H7 (cell line): ENCODE measurements around the gene FAM43B. TPM values are rescaled to one million over a fixed set of nuclear protein-coding genes. Genes with fewer than 3 reads are reported as not detected.

ENCODE experiments used
- DNase-seq: peaks from one replicate; pipeline ENCODE4 v3.0.0; 2012
- H3K27me3 ChIP-seq: 2 replicates; pipeline ENCODE4 v1.6.0; 2011; ENCODE audit warnings: mild to moderate bottlenecking, low read length; ENCODE audit not compliant: control insufficient read depth, insufficient read depth
- H3K36me3 ChIP-seq: replicated peaks from 2 replicates; pipeline ENCODE4 v1.5.1; 2011; ENCODE audit warnings: low read length; ENCODE audit not compliant: control insufficient read depth, insufficient read depth
- H3K4me3 ChIP-seq: 2 replicates; pipeline ENCODE4 v1.5.1; 2011; ENCODE audit warnings: low read depth, mild to moderate bottlenecking, control low read depth, low read length, moderate library complexity; ENCODE audit not compliant: insufficient read depth
- total RNA-seq: library from RNA; depleted of rRNA; stranded (reverse); fragments of >200 nt; shearing (Covaris generic); gene quantifications from 2 replicates; pipeline ENCODE4 v1.2.3, GENCODE V29; 2014; rRNA removed

Gene FAM43B
- total RNA-seq, 1 experiment from 2014 or later: 4.1 TPM

DNA sequence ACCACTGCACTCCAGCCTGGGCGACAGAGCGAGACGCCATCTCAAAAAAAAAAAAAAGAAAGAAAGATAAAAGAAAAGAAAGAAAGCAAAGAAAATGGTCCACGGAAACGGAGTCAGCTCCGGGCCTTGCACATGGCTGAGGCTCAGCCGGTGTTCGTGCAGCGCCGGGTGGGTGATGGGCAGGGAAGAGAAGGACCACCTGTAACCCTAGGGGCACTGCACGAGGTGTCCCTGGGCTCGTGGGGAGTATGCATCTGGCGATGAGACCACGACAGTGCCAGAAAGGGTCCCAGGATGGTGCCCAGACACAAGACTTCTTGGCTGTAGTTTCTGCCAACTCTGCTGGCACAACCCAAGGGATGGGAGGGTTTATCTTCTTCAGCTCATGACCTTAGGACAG is 42.4 kb downstream of the FAM43B start:
- no peak for DNase-seq
- H3K4me3 ChIP-seq: no peak overlapping the region

DNA sequence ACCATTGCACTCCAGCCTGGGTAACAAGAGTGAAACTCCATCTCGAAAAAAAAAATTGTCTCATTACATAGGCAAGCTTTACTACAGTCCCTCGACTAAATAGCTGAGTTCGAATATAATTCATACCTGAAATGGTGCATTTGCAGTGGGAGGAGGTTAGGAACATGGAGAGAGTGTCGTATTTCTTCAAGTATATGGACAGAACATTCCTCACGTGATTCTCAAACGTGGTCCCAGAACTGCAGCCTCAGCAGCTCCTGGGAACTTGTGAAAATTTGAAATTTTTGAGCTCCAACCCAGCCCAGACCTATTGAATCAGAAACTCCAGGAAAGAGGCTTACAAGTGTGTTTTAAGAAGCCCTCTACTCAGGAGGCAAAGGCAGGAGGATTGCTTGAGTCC is 43.7 kb downstream of the FAM43B start:
- Histone ChIP-seq H3K27me3 (no peaks in the 10 kb centered on the region), H3K4me3 (no peak overlapping the region), H3K36me3 (no peaks in the 10 kb centered on the region; the same call in 1 of the 2 replicates)
- no peak for DNase-seq

More for the DNA sequence above, 42.4 kb downstream of the FAM43B start:
- Histone ChIP-seq H3K36me3 (no peaks in the 10 kb centered on the region; the same call in 1 of the 2 replicates), H3K27me3 (no peaks in the 10 kb centered on the region)

DNA sequence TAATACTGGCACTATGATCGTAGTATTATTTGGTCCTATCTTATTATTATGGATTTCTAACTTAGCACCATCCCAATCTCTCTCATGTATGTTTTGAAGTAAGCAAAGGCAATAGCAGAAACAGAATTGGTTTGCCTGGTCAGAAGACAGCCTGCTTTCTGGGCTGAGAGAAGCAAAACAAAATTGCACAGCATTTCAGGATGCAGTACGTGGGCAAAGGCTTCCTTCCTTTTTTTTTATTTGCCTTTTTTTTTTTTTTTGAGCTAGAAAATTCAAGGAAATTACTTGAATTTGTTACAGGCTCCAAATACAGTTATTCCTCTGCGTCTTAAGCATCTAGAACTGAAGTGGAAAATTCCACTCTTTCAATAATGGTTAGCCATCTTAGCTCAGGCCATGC is 45.3 kb downstream of the FAM43B start:
- Histone ChIP-seq H3K36me3 (no peaks in the 10 kb centered on the region; the same call in 1 of the 2 replicates), H3K27me3 (no peaks in the 10 kb centered on the region), H3K4me3 (no peak overlapping the region)
- no peak for DNase-seq

DNA sequence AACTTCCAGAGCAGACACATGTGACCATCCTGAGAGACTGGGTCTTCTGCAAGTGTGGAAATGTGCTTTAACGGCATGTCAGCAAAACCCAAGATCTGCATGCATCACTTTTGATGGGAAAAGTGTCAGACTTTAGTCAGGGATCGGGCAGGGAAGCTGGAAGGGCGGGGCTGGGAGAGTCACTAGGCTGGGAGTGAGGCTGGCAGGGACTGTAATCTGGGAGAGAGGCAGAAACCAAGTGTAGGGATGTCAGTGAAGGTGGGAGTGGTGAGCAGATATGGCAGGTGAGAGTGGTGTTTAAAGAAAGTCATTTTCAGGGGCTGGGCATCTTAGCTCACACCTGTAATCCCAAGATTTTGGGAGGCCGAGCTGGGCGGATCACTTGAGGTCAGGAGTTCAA is 47.8 kb downstream of the FAM43B start:
- H3K4me3 ChIP-seq: no peak overlapping the region
- H3K27me3 ChIP-seq: no peaks in the 10 kb centered on the region
- no peaks in the 10 kb centered on the region for H3K36me3 ChIP-seq
- no peak for DNase-seq

DNA sequence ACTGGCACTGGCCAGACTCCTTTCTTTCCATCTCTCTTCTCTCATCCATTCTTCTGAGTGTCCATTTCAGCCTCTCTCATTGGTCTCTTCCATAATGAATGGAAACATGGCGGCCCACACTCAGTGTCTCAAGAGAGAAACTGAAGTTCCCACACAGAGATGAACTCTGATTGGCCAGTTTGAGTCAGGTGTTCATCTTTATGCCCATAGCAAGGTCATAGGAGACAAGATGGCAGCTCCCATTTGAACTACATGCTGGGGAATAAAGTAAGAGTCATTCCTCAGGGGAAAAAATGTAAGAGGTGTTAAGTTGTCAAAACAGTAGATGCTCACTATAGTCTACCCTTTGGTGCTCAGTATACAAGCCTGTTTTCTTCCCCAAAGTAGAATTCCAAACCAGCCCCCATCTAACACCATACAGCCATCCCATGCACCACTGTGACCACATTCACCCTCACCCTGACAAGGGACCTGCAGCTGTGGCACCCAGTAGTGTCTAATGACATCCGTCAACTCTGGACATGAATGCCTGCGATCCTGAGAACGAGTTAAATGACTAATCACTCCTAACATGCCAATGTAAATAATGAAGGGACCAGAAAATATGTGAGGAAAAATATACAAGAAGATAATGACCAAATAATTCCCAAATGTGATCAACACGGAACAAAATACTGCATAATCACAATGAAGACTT is 48.9 kb downstream of the FAM43B start:
- no peak for DNase-seq
- Histone ChIP-seq H3K4me3 (no peak overlapping the region), H3K27me3 (no peaks in the 10 kb centered on the region), H3K36me3 (no peaks in the 10 kb centered on the region)

DNA sequence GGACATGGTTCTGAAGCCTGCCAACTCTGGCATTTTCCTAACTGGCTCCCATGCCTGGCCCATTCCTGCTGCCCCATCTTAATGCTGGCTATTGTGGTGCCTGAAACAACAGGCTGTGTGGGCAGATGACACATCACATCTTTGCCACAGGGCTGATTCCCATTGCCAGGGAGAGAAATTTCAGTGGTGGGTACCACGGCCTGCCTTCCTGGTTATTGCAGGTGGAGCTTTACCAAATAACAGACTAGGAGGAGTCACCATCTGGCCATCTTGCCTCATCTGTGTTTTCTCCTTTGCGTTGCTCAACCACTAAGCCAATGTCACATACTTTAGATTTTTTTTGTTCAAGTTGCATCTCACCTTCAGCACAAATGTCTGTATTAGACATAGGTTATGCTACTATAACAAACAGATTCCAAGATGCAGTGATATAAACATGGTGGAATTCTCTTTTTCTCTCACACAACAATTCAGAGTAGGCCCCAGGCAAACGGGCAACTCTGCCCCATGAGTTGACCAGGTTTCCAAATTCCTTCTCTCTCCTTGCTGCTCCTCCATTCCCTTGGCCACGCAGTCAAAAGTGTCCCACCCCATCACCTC is 50.6 kb downstream of the FAM43B start:
- no peak overlapping the region for H3K4me3 ChIP-seq
- no peaks in the 10 kb centered on the region for H3K27me3 ChIP-seq
- no peaks in the 10 kb centered on the region for H3K36me3 ChIP-seq
- no peak for DNase-seq

DNA sequence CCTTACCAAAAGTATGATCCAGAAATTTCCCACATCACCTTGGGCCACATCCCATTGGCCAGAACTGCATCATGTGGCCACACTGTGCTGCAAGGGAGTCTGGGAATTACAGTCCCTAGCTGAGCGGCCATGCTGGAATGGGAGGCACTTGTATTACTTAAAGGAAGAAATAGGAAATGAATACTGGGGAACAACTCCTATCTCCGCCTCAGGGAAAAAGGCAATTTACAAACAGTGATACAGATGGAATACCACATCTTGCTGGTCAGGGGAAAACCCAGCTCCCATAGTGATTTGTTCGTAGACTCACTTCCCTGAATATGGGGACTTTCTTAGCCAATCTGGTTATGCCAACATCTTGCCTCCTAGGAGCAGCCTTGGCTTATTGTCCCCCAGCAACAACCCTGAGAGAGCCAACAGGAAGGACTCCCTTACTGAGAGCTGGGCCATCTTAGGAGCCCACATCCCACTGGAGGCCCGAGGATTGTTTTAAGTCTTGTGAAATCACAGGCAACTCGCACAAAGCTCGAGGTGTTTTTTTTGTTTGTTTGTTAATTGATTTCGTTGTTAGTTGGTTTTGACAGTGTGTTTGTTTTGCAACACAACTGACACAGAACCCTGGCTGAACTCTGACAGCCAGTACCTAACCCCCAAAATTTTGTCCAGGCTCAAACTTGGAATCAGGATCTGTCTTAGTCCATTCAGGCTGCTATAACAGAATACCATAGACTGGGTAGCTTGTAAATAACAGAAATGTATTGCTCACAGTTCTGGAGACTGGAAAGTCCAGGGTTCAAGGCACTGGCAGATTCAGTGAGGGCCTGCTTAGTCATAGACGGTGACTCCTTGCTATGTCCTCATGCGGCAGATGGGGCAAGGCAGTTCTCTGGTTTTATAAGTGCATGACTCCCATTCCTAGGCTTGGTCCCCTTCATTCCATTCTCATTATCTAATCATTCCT is 51.4 kb downstream of the FAM43B start:
- H3K4me3 ChIP-seq: no peak overlapping the region
- no peaks in the 10 kb centered on the region for H3K27me3 ChIP-seq
- DNase-seq: no peak
- H3K36me3 ChIP-seq: no peaks in the 10 kb centered on the region

Other genes starting within 250 kb of the FAM43B start
- gene CAMK2N1, start 66.4 kb upstream of the FAM43B start, total RNA-seq: 0.92 and 1.5 TPM in 2 replicates
- 30.8 and 32.6 TPM in 2 replicates for gene MUL1, start 44.4 kb upstream of the FAM43B start, total RNA-seq
- gene CDA, start 36.5 kb downstream of the FAM43B start, total RNA-seq: 37.1 and 39.4 TPM in 2 replicates
- 158 and 161 TPM in 2 replicates for gene PINK1, start 80.9 kb downstream of the FAM43B start, total RNA-seq
- 554 and 563 TPM in 2 replicates for gene DDOST, start 108.8 kb downstream of the FAM43B start, total RNA-seq
- gene KIF17, start 165.4 kb downstream of the FAM43B start, total RNA-seq: 3.5 and 10.1 TPM in 2 replicates
- 8.3 and 9.0 TPM in 2 replicates for gene SH2D5, start 180.1 kb downstream of the FAM43B start, total RNA-seq
- 119 and 137 TPM in 2 replicates for gene HP1BP3, start 234.7 kb downstream of the FAM43B start, total RNA-seq